GM12873 (cell line): ENCODE results near the gene GHITM.

Experiments
- TF ChIP-seq, protein P1 (sequence below): IDR thresholded peaks from 2 replicates; pipeline ENCODE4 v1.5.1; 2012; ENCODE audit warnings: low read depth, mild to moderate bottlenecking, moderate library complexity, low read length, control low read depth; ENCODE audit not compliant: insufficient read depth; ENCODE audit errors: missing control alignments

The GHITM gene

DNA sequence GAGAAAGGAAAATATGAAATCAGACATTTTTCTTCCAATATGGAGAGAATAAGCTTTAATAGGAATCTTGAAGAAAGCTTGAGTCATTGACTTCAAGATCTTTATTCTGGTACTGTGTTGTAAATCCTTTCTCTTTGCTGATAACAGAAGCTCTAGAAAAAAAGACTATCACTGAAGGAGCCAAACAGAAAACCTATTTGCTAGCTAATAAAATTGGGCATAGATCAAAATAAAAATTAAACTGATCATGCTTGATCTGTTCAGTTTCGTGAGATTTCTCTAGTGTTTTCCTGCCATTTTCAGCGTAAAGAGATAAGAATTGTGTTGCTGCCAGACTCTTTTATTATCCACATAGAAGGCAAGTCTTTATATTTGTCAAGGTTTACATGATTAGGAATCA, 1.5 kb upstream of the GHITM start:
- TF ChIP-seq, protein P1, sequence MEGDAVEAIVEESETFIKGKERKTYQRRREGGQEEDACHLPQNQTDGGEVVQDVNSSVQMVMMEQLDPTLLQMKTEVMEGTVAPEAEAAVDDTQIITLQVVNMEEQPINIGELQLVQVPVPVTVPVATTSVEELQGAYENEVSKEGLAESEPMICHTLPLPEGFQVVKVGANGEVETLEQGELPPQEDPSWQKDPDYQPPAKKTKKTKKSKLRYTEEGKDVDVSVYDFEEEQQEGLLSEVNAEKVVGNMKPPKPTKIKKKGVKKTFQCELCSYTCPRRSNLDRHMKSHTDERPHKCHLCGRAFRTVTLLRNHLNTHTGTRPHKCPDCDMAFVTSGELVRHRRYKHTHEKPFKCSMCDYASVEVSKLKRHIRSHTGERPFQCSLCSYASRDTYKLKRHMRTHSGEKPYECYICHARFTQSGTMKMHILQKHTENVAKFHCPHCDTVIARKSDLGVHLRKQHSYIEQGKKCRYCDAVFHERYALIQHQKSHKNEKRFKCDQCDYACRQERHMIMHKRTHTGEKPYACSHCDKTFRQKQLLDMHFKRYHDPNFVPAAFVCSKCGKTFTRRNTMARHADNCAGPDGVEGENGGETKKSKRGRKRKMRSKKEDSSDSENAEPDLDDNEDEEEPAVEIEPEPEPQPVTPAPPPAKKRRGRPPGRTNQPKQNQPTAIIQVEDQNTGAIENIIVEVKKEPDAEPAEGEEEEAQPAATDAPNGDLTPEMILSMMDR = no peak

DNA sequence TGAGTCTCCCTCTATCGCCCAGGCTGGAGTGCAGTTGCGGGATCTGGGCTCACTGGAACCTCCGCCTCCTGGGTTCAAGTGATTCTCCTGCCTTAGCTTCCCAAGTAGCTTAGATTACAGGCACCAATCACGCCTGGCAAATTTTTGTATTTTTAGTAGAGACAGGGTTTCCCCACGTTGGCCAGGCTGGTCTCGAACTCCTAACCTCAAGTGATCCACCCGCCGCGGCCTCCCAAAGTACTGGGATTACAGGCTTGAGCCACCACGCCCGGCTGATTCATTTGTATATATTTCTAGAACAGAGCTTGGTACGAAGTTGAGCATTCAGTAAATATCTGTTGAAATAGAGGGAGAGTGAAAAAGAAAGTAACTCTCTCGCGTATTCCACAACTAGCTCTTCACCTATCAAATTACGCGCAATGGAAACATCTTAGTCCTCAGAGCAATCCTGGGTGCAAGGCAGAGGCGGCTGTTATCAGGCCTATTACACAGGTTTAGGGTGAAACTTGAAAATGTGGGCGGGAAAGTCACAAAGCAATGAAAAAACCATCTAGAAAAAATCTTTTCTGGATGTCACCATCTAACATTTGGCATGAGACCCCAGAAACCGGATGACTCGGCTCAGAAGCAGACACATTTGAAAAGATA, 707 bp upstream of the GHITM start:
- TF ChIP-seq, protein P1 = no peak

- TF ChIP-seq, protein P1 = no peak
These were observed 699 bp downstream of the GHITM start for GRCh38 chr10:84140036-84140379.

DNA sequence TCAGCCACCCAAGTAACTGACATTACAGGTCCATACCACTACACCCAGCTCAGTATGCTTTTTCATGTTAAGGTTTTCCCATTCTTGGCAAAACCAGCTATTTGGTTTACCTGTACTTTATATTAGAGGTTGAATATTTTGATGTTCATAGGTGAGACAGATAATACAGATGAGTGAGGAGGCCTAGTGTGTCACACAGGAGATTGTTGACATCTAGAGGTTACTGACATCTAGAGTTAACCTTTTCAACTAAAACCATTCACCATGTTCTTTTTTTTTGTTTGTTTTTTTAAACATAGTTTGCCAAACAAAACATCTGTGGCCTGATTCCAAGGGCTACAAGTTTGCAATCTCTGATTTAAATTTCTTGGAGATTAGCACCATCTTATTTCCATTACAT, 8.0 kb downstream of the GHITM start:
- TF ChIP-seq, protein P1 = no peak

- TF ChIP-seq, protein P1 = peak; percentile 68
These were observed 8.8 kb downstream of the GHITM start for GRCh38 chr10:84148006-84148597.

DNA sequence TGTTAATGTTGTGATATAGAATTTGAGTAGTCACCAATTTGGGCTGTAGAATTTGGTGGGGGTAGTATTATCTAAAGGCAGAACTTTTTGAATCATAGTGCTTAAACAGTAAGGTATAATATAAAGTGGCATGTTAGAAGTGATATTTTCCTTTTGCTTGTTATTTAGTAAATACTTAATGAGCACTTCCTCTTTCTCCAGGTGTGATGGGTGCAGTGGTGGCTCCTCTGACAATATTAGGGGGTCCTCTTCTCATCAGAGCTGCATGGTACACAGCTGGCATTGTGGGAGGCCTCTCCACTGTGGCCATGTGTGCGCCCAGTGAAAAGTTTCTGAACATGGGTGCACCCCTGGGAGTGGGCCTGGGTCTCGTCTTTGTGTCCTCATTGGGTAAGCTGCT, 10.5 kb downstream of the GHITM start:
- TF ChIP-seq, protein P1 = no peak

GRCh38 chr10:84152769-84153168, 13.5 kb downstream of the GHITM start:
- TF ChIP-seq, protein P1 = no peak
